ENCODE results near the gene PTMS.

- TF ChIP-seq POLR2AphosphoS5 (IDR thresholded peaks at IDR 0.05; ENCODE audit: insufficient read depth, low read depth, low read length) = no peak
- no peak for TF ChIP-seq POLR2A (IDR thresholded peaks at IDR 0.05; ENCODE audit: low read depth, low read length)
- no peak for TF ChIP-seq CTCF (IDR thresholded peaks at IDR 0.05; ENCODE audit: extremely low read depth in 1 of 2, insufficient read depth in 1 of 2, low read depth in 1 of 2, low read length in 2 of 2)
- no peak for TF ChIP-seq MYC (IDR thresholded peaks at IDR 0.05; ENCODE audit: low read depth, low read length)
- TF ChIP-seq MAX (IDR thresholded peaks at IDR 0.05; ENCODE audit: insufficient read depth, insufficient read length) = no peak
- TF ChIP-seq EZH2 (IDR thresholded peaks at IDR 0.05; ENCODE audit: borderline replicate concordance, low read depth, low read length, severe bottlenecking) = no peak
- no peak for TF ChIP-seq JUN (IDR thresholded peaks at IDR 0.05; ENCODE audit: borderline replicate concordance, insufficient read depth, insufficient read length, low read depth)
- no peak for TF ChIP-seq GATA2 (IDR thresholded peaks at IDR 0.05; ENCODE audit: insufficient read depth, insufficient read length, low read depth, low read length)
- no peak for TF ChIP-seq FOS (IDR thresholded peaks at IDR 0.05; ENCODE audit: borderline replicate concordance, insufficient read depth, low read length)
Measured at GRCh38 chr12:6779708-6780432, 13.7 kb downstream of the PTMS start.
